ENCODE results near the gene ADAMTS17. TPM values are rescaled to one million over a fixed set of nuclear protein-coding genes. Genes with fewer than 3 reads are reported as not detected.

Gene ADAMTS17
- total RNA-seq, 1 donor from 2014 or later: 1.5 TPM

Small RNA genes lying within 50 kb of the gene (small RNA-seq; reads per million reads assigned to genes)
- gene RNA5SP402: not detected

Other genes starting within 250 kb of the ADAMTS17 start
- 0.15 TPM in 1 of 2 replicates, not detected in the other for gene CERS3, start 187.0 kb upstream of the ADAMTS17 start, total RNA-seq (ENCODE audit: low replicate concordance)

Measured in neural progenitor cell (in vitro differentiated cells).